WTC11 (cell line): ENCODE data around the gene ABLIM3. TPM values are rescaled to one million over a fixed set of nuclear protein-coding genes. Genes with fewer than 3 reads are reported as not detected.

ENCODE experiments used
- ATAC-seq: fragments of 200-7000 bp; cut with Tn5 transposase; 2 replicates; pipeline ENCODE4 v1.10.0; 2021; ENCODE audit warnings: mild to moderate bottlenecking, moderate library complexity
- CTCF ChIA-PET: fragments of 300-600 bp; sonication (Branson Sonifier 250); formaldehyde crosslinking; loops from one replicate; lab custom pipeline; 2021; ENCODE audit warnings: antibody characterized with exemption; lab: Charles Lee
- POLR2A ChIA-PET: fragments of 350-600 bp; sonication (Branson Sonifier 250); formaldehyde crosslinking; loops from one replicate; lab custom pipeline; 2021; ENCODE audit warnings: antibody characterized with exemption; lab: Charles Lee
- DNase-seq: peaks from one replicate; pipeline ENCODE4 v3.0.0; 2021; ENCODE audit warnings: low spot score
- H3K27ac Mint-ChIP-seq: 2 replicates; pipeline ENCODE4 v1.8.0; 2021; ENCODE audit warnings: mixed read lengths
- H3K27me3 Mint-ChIP-seq: 2 replicates; pipeline ENCODE4 v1.8.0; 2021; ENCODE audit warnings: low read depth, mild to moderate bottlenecking, moderate library complexity, mixed read lengths
- H3K36me3 Mint-ChIP-seq: 2 replicates; pipeline ENCODE4 v1.8.0; 2021; ENCODE audit warnings: mixed read lengths
- H3K4me1 Mint-ChIP-seq: 2 replicates; pipeline ENCODE4 v1.8.0; 2022; ENCODE audit warnings: mixed read lengths
- H3K4me3 Mint-ChIP-seq: 2 replicates; pipeline ENCODE4 v1.8.0; 2021; ENCODE audit warnings: mild to moderate bottlenecking, moderate library complexity, mixed read lengths
- H3K9me3 Mint-ChIP-seq: 2 replicates; pipeline ENCODE4 v1.8.0; 2021; ENCODE audit warnings: mixed read lengths
- CTCF ChIP-seq: fragments of 200-600 bp; IDR thresholded peaks from 2 replicates; pipeline ENCODE4 v1.8.0; 2022; ENCODE audit warnings: antibody characterized with exemption
- FOXJ3 ChIP-seq: sonication (generic); formaldehyde crosslinking; IDR thresholded peaks from 2 replicates; pipeline ENCODE4 v1.9.0; 2021; ENCODE audit warnings: missing genetic modification reagents, mild to moderate bottlenecking, borderline replicate concordance
- FOXK1 ChIP-seq: sonication (generic); formaldehyde crosslinking; IDR thresholded peaks from 2 replicates; pipeline ENCODE4 v1.8.0; 2022; ENCODE audit warnings: mild to moderate bottlenecking, moderate library complexity, missing genetic modification reagents
- FOXP4 ChIP-seq: sonication (generic); formaldehyde crosslinking; IDR thresholded peaks from 2 replicates; pipeline ENCODE4 v1.8.0; 2022; ENCODE audit warnings: mild to moderate bottlenecking, missing genetic modification reagents
- JAZF1 ChIP-seq: fragments of 250-450 bp; sonication (Bioruptor Pico); IDR thresholded peaks from 2 replicates; pipeline ENCODE4 v1.9.0; 2021; ENCODE audit warnings: moderate library complexity, mild to moderate bottlenecking, inconsistent platforms
- JUN ChIP-seq: sonication (generic); formaldehyde crosslinking; IDR thresholded peaks from 2 replicates; pipeline ENCODE4 v1.8.0; 2023; ENCODE audit warnings: mild to moderate bottlenecking, missing genetic modification reagents
- MAX ChIP-seq: sonication (generic); formaldehyde crosslinking; IDR thresholded peaks from 2 replicates; pipeline ENCODE4 v1.8.0; 2022; ENCODE audit warnings: mild to moderate bottlenecking, missing genetic modification reagents
- SMAD3 ChIP-seq: sonication (generic); formaldehyde crosslinking; IDR thresholded peaks from 2 replicates; pipeline ENCODE4 v1.8.0; 2022; ENCODE audit warnings: missing genetic modification reagents, mild to moderate bottlenecking, borderline replicate concordance
- SOX15 ChIP-seq: fragments of 250-450 bp; sonication (Bioruptor Pico); IDR thresholded peaks from 2 replicates; pipeline ENCODE4 v1.9.0; 2021; ENCODE audit warnings: mild to moderate bottlenecking
- TEAD1 ChIP-seq: sonication (generic); formaldehyde crosslinking; IDR thresholded peaks from 2 replicates; pipeline ENCODE4 v1.8.0; 2022; ENCODE audit warnings: mild to moderate bottlenecking, missing genetic modification reagents
- ZNF219 ChIP-seq: sonication (generic); formaldehyde crosslinking; IDR thresholded peaks from 2 replicates; pipeline ENCODE4 v1.8.0; 2023; ENCODE audit warnings: missing genetic modification reagents, mild to moderate bottlenecking, borderline replicate concordance
- ZNF263 ChIP-seq: sonication (generic); formaldehyde crosslinking; IDR thresholded peaks from 2 replicates; pipeline ENCODE4 v1.8.1; 2022; ENCODE audit warnings: low read depth, mild to moderate bottlenecking, moderate library complexity, missing genetic modification reagents
- ZNF281 ChIP-seq: sonication (generic); formaldehyde crosslinking; IDR thresholded peaks from 2 replicates; pipeline ENCODE4 v1.8.0; 2023; ENCODE audit warnings: mild to moderate bottlenecking, missing genetic modification reagents
- ZNF425 ChIP-seq: fragments of 250-450 bp; sonication (Bioruptor Pico); conservative IDR thresholded peaks from 2 replicates; pipeline ENCODE4 v1.9.0; 2021; ENCODE audit warnings: mild to moderate bottlenecking
- total RNA-seq: library from RNA; stranded (reverse); gene quantifications from 3 replicates; pipeline ENCODE4 v1.2.3, GENCODE V29; 2021
- TF ChIP-seq, protein P1 (sequence below): sonication (generic); formaldehyde crosslinking; conservative IDR thresholded peaks from 2 replicates; pipeline ENCODE4 v1.8.1; 2022; ENCODE audit warnings: mild to moderate bottlenecking, missing genetic modification reagents

ABLIM3 gene
- total RNA-seq, 1 experiment from 2014 or later: 0.33 TPM

- TF ChIP-seq FOXK1 (CRISPR knock-in tag): no peak
- no peak for TF ChIP-seq FOXP4 (CRISPR knock-in tag)
- no peak for TF ChIP-seq TEAD1 (CRISPR knock-in tag)
Observed at GRCh38 chr5:149100331-149100730, 41.0 kb upstream of the ABLIM3 start (continued).

DNA sequence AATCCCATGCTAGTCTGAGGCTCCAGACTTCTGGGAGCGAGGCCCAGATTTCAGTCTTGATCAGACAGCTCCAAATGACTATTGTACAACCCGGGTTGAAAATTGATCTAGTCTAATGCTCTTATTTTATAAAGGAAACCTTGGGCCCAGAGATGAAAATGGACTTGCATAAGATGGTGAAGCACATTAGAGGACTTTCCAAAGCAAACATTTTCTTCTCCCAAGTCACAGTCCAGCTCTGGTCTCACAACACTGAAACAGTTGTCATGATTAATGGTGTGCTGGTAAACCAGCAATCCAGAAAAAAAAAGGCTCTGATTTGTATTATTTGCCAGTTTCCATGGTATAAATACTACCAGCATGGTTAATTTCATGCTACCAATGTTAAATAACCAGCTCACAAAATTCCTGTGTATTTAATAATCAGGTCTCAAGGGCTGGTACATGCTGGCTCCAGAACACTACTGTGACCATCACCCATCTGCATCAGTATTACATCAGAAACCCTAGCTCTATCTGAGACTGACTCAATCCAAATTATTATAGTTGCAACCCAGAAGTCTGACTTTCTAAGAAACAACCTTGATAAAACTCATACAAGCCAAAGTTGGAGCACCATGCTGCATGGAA is 32.5 kb upstream of the ABLIM3 start:
- DNase-seq: no peak
- H3K4me1 Mint-ChIP-seq: no peaks in the 10 kb centered on the region
- no peaks in the 10 kb centered on the region for H3K36me3 Mint-ChIP-seq
- TF ChIP-seq JAZF1 (CRISPR knock-in tag) (no peak), CTCF (no peak), ZNF425 (CRISPR knock-in tag) (no peak), FOXP4 (CRISPR knock-in tag) (no peak), ZNF219 (CRISPR knock-in tag) (no peak), SMAD3 (CRISPR knock-in tag) (no peak), JUN (CRISPR knock-in tag) (no peak), SOX15 (no peak), FOXJ3 (CRISPR knock-in tag) (no peak), ZNF281 (CRISPR knock-in tag) (no peak), ZNF263 (CRISPR knock-in tag) (no peak), MAX (no peak)
- TF ChIP-seq, protein P1, sequence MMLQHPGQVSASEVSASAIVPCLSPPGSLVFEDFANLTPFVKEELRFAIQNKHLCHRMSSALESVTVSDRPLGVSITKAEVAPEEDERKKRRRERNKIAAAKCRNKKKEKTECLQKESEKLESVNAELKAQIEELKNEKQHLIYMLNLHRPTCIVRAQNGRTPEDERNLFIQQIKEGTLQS (CRISPR knock-in tag): no peak
- CTCF ChIA-PET: interaction anchor here (0.7 to 0.8 kb wide), 2 partner anchors 18 to 20 kb away, joined by 3 read pairs; no protein-coding TSS in a partner anchor
- no peak for ATAC-seq
- H3K27ac Mint-ChIP-seq: no peak overlapping the region
- no peaks in the 10 kb centered on the region for H3K9me3 Mint-ChIP-seq
- POLR2A ChIA-PET: no interaction called here
- H3K27me3 Mint-ChIP-seq: no peaks in the 10 kb centered on the region
- H3K4me3 Mint-ChIP-seq: no peak overlapping the region
